ENCODE measurements around the gene OR56A4.

- no peak for TF ChIP-seq YY1 (IDR thresholded peaks at IDR 0.05; ENCODE audit: low read depth)
- no peak for TF ChIP-seq MAX (IDR thresholded peaks at IDR 0.05)
- no peak for TF ChIP-seq TAF1 (IDR thresholded peaks at IDR 0.05; ENCODE audit: low read depth)
- TF ChIP-seq, protein P1, sequence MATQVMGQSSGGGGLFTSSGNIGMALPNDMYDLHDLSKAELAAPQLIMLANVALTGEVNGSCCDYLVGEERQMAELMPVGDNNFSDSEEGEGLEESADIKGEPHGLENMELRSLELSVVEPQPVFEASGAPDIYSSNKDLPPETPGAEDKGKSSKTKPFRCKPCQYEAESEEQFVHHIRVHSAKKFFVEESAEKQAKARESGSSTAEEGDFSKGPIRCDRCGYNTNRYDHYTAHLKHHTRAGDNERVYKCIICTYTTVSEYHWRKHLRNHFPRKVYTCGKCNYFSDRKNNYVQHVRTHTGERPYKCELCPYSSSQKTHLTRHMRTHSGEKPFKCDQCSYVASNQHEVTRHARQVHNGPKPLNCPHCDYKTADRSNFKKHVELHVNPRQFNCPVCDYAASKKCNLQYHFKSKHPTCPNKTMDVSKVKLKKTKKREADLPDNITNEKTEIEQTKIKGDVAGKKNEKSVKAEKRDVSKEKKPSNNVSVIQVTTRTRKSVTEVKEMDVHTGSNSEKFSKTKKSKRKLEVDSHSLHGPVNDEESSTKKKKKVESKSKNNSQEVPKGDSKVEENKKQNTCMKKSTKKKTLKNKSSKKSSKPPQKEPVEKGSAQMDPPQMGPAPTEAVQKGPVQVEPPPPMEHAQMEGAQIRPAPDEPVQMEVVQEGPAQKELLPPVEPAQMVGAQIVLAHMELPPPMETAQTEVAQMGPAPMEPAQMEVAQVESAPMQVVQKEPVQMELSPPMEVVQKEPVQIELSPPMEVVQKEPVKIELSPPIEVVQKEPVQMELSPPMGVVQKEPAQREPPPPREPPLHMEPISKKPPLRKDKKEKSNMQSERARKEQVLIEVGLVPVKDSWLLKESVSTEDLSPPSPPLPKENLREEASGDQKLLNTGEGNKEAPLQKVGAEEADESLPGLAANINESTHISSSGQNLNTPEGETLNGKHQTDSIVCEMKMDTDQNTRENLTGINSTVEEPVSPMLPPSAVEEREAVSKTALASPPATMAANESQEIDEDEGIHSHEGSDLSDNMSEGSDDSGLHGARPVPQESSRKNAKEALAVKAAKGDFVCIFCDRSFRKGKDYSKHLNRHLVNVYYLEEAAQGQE (IDR thresholded peaks at IDR 0.05; ENCODE audit: low read depth): no peak
- no peak for TF ChIP-seq CREB1 (IDR thresholded peaks at IDR 0.05; ENCODE audit: low read depth)
Observed at GRCh38 chr11:6055569-6055968, 48.8 kb upstream of the OR56A4 start.
